ENCODE data around the gene UBAC2. TPM values are rescaled to one million over a fixed set of nuclear protein-coding genes. Genes with fewer than 3 reads are reported as not detected.

UBAC2 gene
- total RNA-seq, 1 experiment from 2014 or later, result 58.3 TPM

DNA sequence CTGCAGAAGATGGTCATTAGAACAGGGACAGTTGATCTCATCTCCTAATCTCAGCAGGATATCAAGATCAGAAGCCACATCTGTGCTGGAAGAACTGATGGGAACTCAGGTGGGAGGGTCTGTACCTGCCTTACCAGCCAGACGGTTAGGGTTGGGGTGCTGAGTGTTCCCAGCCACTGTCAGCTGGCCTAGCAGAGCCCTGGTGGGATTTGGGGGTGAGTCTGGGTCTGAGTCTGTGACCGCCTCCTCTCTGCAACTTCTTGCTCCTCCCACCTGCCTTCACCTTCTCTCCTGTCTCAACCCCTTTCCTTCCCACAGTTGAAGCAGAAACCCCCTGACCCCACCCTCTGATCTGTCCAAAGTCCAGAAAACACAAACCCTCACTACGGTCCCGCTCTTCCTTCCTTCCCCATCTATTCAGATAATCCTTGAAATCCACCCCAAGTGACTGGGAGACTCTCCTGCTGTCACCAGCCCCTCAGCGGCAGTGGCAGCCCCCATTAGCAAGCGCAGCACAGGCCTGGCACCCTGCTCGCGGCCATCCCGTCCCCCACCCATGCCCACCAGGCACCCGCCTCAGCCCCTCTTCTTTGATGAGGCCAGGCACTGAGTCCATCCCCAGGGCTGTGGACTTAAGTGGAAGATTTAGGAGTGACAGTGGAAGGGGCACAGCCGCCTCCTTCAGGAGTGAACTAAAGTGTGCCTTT is 198.4 kb downstream of the UBAC2 start:
- H3K9me3 ChIP-seq (ENCODE audit: low read length), result no peaks in the 10 kb centered on the region
- H3K4me3 ChIP-seq (ENCODE audit: low read length), result no peak overlapping the region
- H3K27ac ChIP-seq (ENCODE audit: low read length), result no peak overlapping the region
- no peak overlapping the region for H3K9ac ChIP-seq (ENCODE audit: low read length)
- no peaks in the 10 kb centered on the region for H3K9me2 ChIP-seq (replicated peaks; ENCODE audit: insufficient read depth, low read length)
- H2AFZ ChIP-seq (ENCODE audit: low read length), result no peak overlapping the region
- H3K4me2 ChIP-seq (ENCODE audit: low read depth, low read length, poor library complexity, severe bottlenecking), result no peak overlapping the region
- no peaks in the 10 kb centered on the region for H3K79me2 ChIP-seq (ENCODE audit: low read length)
- no peaks in the 10 kb centered on the region for H3K27me3 ChIP-seq (ENCODE audit: low read length)
- H4K20me1 ChIP-seq (ENCODE audit: insufficient read depth, low read depth, low read length), result no peaks in the 10 kb centered on the region
- no peak for DNase-seq
- H3K4me1 ChIP-seq (ENCODE audit: low read length), result peaks cover 7% of the 10 kb centered on the region
- no peaks in the 10 kb centered on the region for H3K36me3 ChIP-seq (ENCODE audit: insufficient read depth, low read length)

DNA sequence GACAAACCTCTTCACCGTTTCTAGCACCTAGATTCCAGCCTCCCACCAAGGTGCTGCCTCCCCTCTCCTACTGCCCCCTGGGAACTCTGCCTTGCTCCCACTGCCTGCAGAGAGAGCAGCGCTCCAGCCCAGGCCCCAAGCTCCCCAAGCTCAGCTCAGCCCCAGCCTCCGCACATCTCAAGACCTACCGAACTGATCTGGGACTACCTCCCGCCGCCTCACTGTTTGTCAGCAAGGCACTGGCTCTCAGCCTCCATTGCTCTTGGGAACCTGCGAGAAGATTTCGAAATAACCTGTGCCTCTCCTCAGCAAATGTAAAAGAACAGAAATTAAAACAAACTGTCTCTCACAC is 198.9 kb downstream of the UBAC2 start:
- DNase-seq, result no peak
- no peak overlapping the region for H3K9ac ChIP-seq (ENCODE audit: low read length)
- no peak overlapping the region for H3K27ac ChIP-seq (ENCODE audit: low read length)

DNA sequence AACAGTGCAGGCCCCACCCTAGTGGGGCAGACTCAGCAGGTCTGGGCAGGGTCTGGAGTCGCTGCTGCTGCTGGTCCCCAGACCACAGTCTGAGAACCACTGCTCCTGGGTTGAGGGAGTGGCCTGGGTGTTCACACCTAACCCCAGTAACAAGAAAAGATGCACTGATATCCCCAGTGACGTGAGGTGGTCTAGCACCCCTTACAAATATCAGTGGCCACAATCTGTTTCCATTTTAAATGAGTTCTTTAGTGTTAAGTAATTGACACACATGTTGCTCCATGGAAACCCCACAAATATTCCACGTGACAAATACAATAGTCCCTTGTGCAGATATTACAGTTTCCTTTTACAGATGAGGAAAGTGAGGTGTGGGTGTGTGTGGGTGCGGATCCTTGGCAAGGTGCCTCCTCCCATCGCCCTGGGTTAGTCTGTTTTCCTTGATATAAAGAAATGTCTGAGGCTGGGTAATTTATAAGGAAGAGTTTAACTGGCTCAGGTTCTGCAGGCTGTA is 202.9 kb downstream of the UBAC2 start:
- H3K4me2 ChIP-seq (ENCODE audit: low read depth, low read length, poor library complexity, severe bottlenecking), result no peak overlapping the region
- no peak overlapping the region for H3K27ac ChIP-seq (ENCODE audit: low read length)
- no peaks in the 10 kb centered on the region for H3K36me3 ChIP-seq (ENCODE audit: insufficient read depth, low read length)
- DNase-seq, result no peak
- no peaks in the 10 kb centered on the region for H4K20me1 ChIP-seq (ENCODE audit: insufficient read depth, low read depth, low read length)
- no peaks in the 10 kb centered on the region for H3K27me3 ChIP-seq (ENCODE audit: low read length)
- H3K79me2 ChIP-seq (ENCODE audit: low read length), result no peaks in the 10 kb centered on the region
- no peaks in the 10 kb centered on the region for H3K9me3 ChIP-seq (ENCODE audit: low read length)
- no peaks in the 10 kb centered on the region for H3K9me2 ChIP-seq (replicated peaks; ENCODE audit: insufficient read depth, low read length)
- H3K9ac ChIP-seq (ENCODE audit: low read length), result no peak overlapping the region
- no peak overlapping the region for H3K4me3 ChIP-seq (ENCODE audit: low read length)
- H3K4me1 ChIP-seq (ENCODE audit: low read length), result peaks cover 10% of the 10 kb centered on the region
- no peak overlapping the region for H2AFZ ChIP-seq (ENCODE audit: low read length)

More for the DNA sequence above, 198.9 kb downstream of the UBAC2 start:
- Histone ChIP-seq H3K9me3 (ENCODE audit: low read length) (no peaks in the 10 kb centered on the region), H3K4me2 (ENCODE audit: low read depth, low read length, poor library complexity, severe bottlenecking) (no peak overlapping the region), H4K20me1 (ENCODE audit: insufficient read depth, low read depth, low read length) (no peaks in the 10 kb centered on the region), H2AFZ (ENCODE audit: low read length) (no peak overlapping the region), H3K36me3 (ENCODE audit: insufficient read depth, low read length) (no peaks in the 10 kb centered on the region), H3K27me3 (ENCODE audit: low read length) (no peaks in the 10 kb centered on the region), H3K4me1 (ENCODE audit: low read length) (peaks cover 10% of the 10 kb centered on the region), H3K4me3 (ENCODE audit: low read length) (no peak overlapping the region), H3K79me2 (ENCODE audit: low read length) (no peaks in the 10 kb centered on the region), H3K9me2 (replicated peaks; ENCODE audit: insufficient read depth, low read length) (no peaks in the 10 kb centered on the region)

DNA sequence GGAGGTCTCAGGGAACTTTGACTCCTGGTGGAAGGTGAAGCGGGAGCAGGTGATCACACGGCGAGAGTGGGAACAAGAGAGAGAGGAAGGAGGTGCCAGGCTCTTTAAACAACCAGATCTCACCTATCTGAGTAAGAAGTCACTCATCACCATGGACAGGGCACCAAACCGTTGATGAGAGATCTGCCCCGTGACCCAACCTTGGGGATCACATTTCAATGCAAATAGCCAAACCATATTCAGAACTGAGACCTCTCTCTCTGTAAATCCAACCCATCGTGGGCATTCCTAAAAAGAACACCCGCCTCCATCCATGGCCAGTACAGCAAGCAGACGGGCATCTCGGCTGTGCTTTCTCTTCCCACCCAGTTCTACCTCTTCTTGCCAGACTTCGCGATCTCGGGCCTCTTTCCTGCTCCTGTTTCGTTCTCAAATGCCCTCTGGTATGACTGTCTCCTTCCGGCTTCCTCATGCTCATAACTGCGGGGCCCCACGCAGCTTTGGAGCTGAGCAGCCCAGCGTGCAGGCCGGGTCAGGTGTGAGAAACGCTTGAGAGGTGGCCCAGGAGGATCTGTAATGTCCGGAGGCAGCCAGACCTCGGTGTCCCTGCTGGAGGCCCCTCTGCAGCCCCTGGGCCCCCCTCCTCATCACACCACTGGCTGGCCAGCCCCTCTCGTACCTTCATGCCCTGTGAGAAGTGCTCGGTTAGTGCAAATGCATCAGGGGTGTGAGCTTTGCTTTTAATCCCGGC is 203.5 kb downstream of the UBAC2 start:
- no peak overlapping the region for H2AFZ ChIP-seq (ENCODE audit: low read length)
- H3K79me2 ChIP-seq (ENCODE audit: low read length), result no peaks in the 10 kb centered on the region
- peaks cover 10% of the 10 kb centered on the region for H3K4me1 ChIP-seq (ENCODE audit: low read length)
- H4K20me1 ChIP-seq (ENCODE audit: insufficient read depth, low read depth, low read length), result no peaks in the 10 kb centered on the region
- no peaks in the 10 kb centered on the region for H3K27me3 ChIP-seq (ENCODE audit: low read length)
- peak; percentile 59 for DNase-seq
- H3K4me2 ChIP-seq (ENCODE audit: low read depth, low read length, poor library complexity, severe bottlenecking), result no peak overlapping the region
- no peaks in the 10 kb centered on the region for H3K36me3 ChIP-seq (ENCODE audit: insufficient read depth, low read length)
- no peak overlapping the region for H3K4me3 ChIP-seq (ENCODE audit: low read length)
- H3K9me3 ChIP-seq (ENCODE audit: low read length), result no peaks in the 10 kb centered on the region
- H3K9ac ChIP-seq (ENCODE audit: low read length), result no peak overlapping the region
- no peaks in the 10 kb centered on the region for H3K9me2 ChIP-seq (replicated peaks; ENCODE audit: insufficient read depth, low read length)
- H3K27ac ChIP-seq (ENCODE audit: low read length), result no peak overlapping the region

DNA sequence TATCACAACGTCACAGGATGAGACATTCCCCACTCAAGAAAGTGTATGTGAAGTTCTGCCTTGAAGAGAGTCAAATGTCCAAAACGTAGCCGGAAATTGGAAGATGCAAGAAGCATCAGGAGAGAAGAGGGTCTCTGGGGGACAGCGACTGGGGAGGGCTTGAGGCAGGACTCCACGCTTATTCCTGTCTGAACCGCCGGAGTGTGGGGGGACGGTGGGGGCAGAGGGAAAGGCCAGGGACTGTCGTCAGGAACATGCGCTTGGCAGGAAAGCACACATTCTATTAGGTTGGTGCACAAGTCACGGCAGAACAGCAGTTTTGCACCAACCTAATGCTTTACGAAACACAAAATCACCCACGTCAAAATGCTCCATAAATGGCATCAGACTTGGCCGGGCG is 205.3 kb downstream of the UBAC2 start:
- DNase-seq, result no peak
- Histone ChIP-seq H3K36me3 (ENCODE audit: insufficient read depth, low read length) (no peaks in the 10 kb centered on the region), H2AFZ (ENCODE audit: low read length) (no peak overlapping the region), H3K4me3 (ENCODE audit: low read length) (no peak overlapping the region), H3K9me3 (ENCODE audit: low read length) (no peaks in the 10 kb centered on the region), H3K9ac (ENCODE audit: low read length) (no peak overlapping the region), H3K4me2 (ENCODE audit: low read depth, low read length, poor library complexity, severe bottlenecking) (no peak overlapping the region), H4K20me1 (ENCODE audit: insufficient read depth, low read depth, low read length) (no peaks in the 10 kb centered on the region), H3K4me1 (ENCODE audit: low read length) (peaks cover 10% of the 10 kb centered on the region), H3K27me3 (ENCODE audit: low read length) (no peaks in the 10 kb centered on the region), H3K9me2 (replicated peaks; ENCODE audit: insufficient read depth, low read length) (no peaks in the 10 kb centered on the region), H3K79me2 (ENCODE audit: low read length) (no peaks in the 10 kb centered on the region), H3K27ac (ENCODE audit: low read length) (no peak overlapping the region)

DNA sequence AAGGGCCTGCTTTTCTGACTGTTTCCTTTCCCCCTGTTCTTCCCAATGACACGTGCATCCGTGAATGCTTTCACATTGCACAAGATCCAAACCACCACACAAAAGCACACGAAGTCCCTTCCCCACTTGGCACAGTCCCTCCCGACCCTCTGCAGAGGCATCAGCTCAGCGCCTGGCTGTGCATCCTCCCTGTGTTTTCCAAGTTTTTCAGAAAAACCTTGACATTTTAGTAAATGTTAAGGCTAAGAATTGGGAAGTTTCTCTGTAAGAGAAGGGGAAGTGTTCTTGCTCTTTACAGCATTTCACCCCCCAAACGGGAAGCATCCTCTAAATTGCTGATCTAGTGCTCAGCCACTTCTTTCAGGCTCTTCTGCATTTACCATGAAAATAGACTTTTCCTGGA is 206.1 kb downstream of the UBAC2 start:
- H3K27me3 ChIP-seq (ENCODE audit: low read length), result no peaks in the 10 kb centered on the region
- H3K4me1 ChIP-seq (ENCODE audit: low read length), result peaks cover 10% of the 10 kb centered on the region
- H4K20me1 ChIP-seq (ENCODE audit: insufficient read depth, low read depth, low read length), result no peaks in the 10 kb centered on the region
- DNase-seq, result no peak
- no peaks in the 10 kb centered on the region for H3K9me2 ChIP-seq (replicated peaks; ENCODE audit: insufficient read depth, low read length)
- H3K27ac ChIP-seq (ENCODE audit: low read length), result no peak overlapping the region
- no peaks in the 10 kb centered on the region for H3K9me3 ChIP-seq (ENCODE audit: low read length)
- H3K9ac ChIP-seq (ENCODE audit: low read length), result no peak overlapping the region
- H2AFZ ChIP-seq (ENCODE audit: low read length), result no peak overlapping the region
- no peak overlapping the region for H3K4me3 ChIP-seq (ENCODE audit: low read length)
- no peaks in the 10 kb centered on the region for H3K79me2 ChIP-seq (ENCODE audit: low read length)
- no peak overlapping the region for H3K4me2 ChIP-seq (ENCODE audit: low read depth, low read length, poor library complexity, severe bottlenecking)
- no peaks in the 10 kb centered on the region for H3K36me3 ChIP-seq (ENCODE audit: insufficient read depth, low read length)

DNA sequence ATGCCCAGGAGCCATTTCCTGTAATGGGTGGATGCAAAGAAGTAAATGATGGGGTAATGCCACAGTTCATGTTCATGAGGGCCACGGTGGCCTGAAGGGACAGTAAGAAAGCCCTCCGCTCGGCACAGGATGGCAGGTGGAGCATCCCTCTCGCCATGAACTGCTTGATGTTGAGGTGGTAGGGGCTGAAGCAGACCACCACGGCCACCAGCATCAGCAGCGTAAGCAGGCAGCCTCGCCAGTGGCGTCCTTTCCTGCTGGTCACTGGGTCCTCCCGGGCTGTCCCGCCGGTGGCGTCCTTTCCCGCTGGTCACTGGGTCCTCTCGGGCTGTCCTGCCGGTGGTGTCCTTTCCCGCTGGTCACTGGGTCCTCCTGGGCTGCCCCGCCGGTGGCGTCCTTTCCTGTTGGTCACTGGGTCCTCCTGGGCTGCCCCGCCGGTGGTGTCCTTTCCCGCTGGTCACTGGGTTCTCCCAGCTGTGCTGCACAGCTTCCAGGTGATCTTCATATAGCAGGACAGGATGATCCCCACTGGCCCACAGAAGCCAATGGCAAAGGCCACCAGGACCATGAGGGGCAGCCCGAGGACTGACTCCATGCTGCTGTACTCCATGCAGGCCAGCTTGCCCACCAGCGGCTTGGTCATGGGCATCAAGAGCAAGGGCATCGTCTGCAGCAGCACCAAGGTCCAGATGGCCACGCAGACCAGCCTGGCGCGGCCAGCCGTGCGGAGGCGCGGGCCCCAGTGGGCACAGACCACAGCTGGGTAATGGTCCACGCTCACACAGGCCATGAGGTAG is 207.4 kb downstream of the UBAC2 start:
- Histone ChIP-seq H3K9me2 (replicated peaks; ENCODE audit: insufficient read depth, low read length) (no peaks in the 10 kb centered on the region), H3K79me2 (ENCODE audit: low read length) (no peaks in the 10 kb centered on the region), H3K27me3 (ENCODE audit: low read length) (no peaks in the 10 kb centered on the region), H3K36me3 (ENCODE audit: insufficient read depth, low read length) (no peaks in the 10 kb centered on the region), H3K27ac (ENCODE audit: low read length) (no peak overlapping the region), H3K4me1 (ENCODE audit: low read length) (peaks cover 10% of the 10 kb centered on the region), H4K20me1 (ENCODE audit: insufficient read depth, low read depth, low read length) (no peaks in the 10 kb centered on the region), H3K9me3 (ENCODE audit: low read length) (no peaks in the 10 kb centered on the region), H3K4me2 (ENCODE audit: low read depth, low read length, poor library complexity, severe bottlenecking) (no peak overlapping the region), H3K4me3 (ENCODE audit: low read length) (no peak overlapping the region), H3K9ac (ENCODE audit: low read length) (no peak overlapping the region), H2AFZ (ENCODE audit: low read length) (no peak overlapping the region)
- DNase-seq, result no peak

DNA sequence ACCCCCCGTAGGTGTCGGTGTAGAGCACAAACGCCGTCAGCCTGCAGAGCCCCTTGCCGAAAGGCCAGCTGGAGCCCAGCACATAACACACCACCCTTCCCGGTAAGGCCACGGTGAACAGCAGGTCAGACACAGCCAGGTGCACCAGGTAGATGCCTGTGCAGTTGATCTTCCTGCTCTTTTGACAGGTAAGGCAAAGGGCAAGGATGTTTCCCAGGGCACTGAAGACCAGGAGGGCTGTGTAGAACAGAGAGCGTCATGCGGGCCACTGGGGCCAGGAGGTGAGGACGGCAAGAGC is 208.0 kb downstream of the UBAC2 start:
- no peak for DNase-seq
- no peaks in the 10 kb centered on the region for H4K20me1 ChIP-seq (ENCODE audit: insufficient read depth, low read depth, low read length)
- H3K4me1 ChIP-seq (ENCODE audit: low read length), result peaks cover 8% of the 10 kb centered on the region
- H3K9me3 ChIP-seq (ENCODE audit: low read length), result no peaks in the 10 kb centered on the region
- no peak overlapping the region for H3K4me3 ChIP-seq (ENCODE audit: low read length)
- no peaks in the 10 kb centered on the region for H3K79me2 ChIP-seq (ENCODE audit: low read length)
- no peak overlapping the region for H3K9ac ChIP-seq (ENCODE audit: low read length)
- no peak overlapping the region for H3K27ac ChIP-seq (ENCODE audit: low read length)
- H2AFZ ChIP-seq (ENCODE audit: low read length), result no peak overlapping the region
- no peaks in the 10 kb centered on the region for H3K27me3 ChIP-seq (ENCODE audit: low read length)
- no peaks in the 10 kb centered on the region for H3K36me3 ChIP-seq (ENCODE audit: insufficient read depth, low read length)
- no peaks in the 10 kb centered on the region for H3K9me2 ChIP-seq (replicated peaks; ENCODE audit: insufficient read depth, low read length)
- H3K4me2 ChIP-seq (ENCODE audit: low read depth, low read length, poor library complexity, severe bottlenecking), result no peak overlapping the region
